Left hindlimb (tissue), 1 donor: ENCODE results near the gene HSD3B7.
"Not testable (repeated sequence)": the region's sequence is repeated elsewhere in the genome, so short reads cannot be mapped to it uniquely, and the experiment has no call there.

Source experiments
- DNase-seq: peaks from one replicate; pipeline ENCODE4 v3.0.0-alpha.2; 2018

The HSD3B7 gene

DNA sequence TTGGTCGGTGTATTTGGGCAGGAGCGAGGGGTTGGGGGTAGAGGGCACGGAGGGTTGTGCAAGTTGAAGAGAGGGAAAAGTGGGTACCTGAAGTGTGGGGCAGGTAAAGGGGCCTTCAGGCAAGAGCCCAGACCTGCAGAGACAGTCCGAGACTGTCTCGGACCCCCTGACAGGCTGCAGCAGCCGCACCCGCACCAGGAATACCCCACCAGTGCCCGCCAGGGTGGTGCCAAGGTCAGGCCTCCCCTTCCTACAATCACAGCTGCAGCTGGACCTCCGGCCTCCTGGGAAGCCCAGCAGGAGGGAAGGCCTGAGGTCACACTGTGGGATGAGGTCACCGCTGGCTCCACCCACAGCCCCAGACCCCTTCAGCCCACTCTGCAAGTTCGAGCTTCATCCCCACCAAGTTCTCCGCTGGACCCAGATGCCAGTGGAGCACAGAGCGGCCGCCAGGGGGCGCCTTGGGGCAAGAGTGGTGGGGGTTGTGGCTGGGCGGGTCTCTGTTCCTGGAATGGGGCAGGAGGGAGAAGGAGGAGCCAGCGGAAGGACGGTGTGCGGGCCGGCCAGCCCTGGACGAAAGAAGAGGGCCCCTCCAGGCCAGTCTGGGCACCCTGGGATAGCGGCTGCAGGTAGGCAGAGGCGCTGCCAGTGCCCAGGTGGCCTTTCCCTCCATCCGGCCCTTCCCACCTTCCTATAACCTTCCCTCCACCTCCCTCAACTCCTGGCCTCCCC, at the start of gene HSD3B7:
Gene HSD3B7, plus strand, starts transcription at position 539 of the 732 bp plus-strand sequence. CDS start 452 bp downstream, outside the sequence.
- peak; percentile 91 for DNase-seq

DNA sequence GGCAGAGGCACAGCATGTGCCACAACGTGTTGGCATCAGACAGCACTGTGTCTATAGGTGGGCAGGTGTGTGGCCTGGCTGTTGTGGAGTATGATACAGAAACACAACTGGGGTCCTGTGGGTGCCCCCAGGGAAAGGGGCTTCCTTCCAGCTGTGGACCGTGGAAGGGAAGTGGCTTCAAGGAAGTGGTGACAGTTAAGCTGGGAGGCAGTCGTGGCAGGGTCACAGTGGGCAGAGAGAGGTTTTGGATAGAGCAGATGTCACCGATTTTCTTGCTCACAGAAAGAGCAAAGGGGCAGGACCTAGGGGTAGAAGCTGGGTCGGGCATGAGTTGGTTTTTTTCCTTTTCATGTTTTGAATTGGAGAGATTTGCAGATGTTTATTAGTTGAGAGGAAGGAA, 47.3 kb upstream of the HSD3B7 start:
- no peak for DNase-seq

DNA sequence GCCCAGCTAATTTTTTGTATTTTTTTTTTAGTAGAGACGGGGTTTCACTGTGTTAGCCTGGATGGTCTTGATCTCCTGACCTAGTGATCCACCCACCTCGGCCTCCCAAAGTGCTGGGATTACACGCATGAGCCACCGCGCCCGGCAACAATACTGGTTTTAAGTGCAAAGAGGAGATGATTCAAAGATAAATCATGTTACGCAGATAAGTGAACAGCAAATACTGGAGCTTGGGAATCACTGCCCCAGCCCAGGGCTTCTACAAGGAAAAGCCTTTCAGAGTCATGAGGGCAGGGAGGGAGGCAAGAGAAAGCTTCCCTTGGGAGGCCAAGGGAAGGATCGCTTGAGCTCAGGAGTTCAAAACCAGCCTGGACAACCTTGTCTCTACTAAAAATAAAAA, 45.4 kb upstream of the HSD3B7 start:
- DNase-seq: not testable (repeated sequence)

DNA sequence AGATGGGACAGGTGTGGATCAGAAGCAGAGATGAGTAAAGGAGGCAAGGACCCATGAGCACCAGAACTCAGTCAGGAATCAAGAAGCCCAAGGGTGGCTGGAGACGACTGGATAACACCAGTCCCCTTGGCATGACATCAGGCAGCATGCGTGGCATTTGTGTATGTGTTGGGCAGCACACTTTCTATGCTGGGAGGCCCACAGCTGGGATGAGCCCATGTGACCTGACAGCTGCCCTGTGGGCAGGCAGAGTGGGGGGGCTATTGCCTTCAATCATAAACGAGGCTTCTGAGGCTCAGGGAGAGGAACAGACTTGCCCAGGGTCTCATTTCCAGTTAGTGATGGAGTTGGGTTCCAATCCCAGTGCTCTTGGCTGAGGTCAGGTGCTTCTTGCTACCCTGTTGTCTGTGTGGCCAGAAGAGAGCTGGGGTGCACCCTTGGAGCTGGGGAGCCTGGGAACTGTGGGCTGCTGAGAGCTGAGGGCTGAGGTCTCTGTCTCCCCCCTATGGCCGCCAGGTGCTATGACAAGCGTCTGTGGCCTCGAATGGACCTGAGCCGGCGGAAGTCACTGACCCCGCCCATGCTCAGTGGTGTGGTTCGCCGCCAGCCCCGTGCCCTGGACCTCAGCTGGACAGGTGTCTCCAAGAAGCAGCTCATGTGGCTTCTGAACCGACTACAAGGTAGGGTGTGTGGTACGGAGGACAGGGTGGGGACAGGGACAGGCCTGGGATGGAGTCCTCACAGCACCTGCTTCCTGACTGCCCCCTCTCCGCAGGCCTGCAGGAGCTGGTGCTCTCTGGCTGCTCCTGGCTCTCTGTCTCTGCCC, 43.2 kb upstream of the HSD3B7 start:
- no peak for DNase-seq

DNA sequence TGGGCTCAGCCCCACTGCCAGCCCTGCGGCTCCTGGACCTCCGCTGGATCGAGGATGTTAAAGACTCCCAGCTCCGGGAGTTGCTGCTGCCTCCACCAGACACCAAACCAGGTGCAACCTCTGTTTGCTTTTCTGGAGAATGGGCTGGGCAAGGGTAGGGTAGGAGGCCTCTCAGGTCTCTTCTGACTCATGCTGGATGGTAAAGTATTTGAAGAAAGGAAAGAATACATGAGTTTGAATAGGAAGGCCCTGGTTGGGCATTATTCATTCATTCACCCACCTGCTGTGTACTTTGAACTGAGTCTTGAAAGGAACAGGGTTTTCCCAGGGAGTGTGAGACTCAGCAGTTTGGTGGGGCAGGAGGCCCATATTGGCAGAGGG, 42.6 kb upstream of the HSD3B7 start:
- no peak for DNase-seq

DNA sequence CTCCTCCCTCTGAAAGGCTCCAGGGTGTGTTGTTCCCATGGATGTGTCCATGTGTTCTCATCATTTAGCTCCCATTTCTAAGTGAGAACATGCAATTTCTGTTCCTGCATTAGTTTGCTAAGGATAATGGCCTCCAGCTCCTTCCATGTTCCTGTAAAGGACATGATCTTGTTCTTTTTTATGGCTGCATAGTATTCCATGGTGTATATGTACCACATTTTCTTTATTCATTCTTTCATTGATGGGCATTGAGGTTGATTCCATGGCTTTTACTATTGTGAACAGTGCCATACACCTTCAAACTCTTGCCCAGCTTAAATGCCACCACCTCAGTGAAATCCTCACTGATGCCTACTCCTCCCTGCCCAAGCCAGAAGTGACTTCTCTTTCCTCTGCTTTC, 40.7 kb upstream of the HSD3B7 start:
- no peak for DNase-seq

DNA sequence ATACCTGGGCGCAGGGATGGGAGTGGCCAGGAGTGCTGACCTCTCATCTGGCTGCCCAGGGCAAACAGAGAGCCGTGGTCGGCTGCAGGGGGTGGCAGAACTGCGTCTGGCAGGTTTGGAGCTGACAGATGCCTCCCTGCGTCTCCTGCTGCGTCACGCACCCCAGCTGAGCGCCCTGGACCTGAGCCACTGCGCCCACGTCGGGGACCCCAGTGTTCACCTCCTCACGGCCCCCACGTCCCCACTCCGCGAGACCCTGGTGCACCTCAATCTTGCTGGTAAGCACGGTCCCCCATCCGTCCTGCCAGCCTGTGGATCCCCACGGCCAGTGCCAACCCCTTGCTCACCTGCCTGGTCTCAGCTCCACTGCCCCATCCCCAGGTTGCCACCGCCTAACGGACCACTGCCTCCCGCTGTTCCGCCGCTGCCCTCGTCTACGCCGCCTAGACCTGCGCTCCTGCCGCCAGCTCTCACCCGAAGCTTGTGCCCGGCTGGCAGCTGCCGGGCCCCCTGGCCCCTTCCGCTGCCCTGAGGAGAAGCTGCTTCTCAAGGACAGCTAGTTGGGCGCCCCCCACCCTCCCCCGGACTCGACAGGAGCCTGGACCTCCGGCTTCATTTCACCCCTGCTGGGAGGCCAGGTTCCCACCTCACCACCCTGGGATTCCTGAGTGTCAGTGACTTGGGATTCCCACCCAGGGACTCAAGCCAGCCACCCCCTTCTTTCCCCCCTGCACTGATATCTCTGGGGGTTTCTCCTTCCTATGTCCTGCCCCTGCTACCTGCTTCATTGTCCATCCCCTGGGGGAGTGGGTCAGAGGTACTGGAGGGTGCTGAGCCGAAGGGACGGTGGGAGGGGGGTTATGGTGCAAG, 38.1 kb upstream of the HSD3B7 start:
- DNase-seq: no peak

DNA sequence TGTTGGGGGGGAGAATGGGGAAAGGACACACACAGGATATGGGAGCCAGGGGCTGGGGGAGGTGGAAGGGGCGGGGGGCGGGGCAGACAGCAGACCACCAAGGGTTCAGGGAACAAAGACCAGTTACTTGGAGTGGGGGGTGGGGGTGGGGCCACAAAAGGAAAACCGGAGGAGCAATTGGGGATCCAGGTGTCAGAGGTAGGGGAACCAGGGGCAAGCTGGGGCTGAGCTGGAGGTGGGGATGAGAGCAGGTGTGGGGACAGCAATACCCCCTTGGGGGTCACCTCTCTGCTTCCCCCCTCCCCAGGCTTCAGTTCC, 37.5 kb upstream of the HSD3B7 start:
- no peak for DNase-seq

DNA sequence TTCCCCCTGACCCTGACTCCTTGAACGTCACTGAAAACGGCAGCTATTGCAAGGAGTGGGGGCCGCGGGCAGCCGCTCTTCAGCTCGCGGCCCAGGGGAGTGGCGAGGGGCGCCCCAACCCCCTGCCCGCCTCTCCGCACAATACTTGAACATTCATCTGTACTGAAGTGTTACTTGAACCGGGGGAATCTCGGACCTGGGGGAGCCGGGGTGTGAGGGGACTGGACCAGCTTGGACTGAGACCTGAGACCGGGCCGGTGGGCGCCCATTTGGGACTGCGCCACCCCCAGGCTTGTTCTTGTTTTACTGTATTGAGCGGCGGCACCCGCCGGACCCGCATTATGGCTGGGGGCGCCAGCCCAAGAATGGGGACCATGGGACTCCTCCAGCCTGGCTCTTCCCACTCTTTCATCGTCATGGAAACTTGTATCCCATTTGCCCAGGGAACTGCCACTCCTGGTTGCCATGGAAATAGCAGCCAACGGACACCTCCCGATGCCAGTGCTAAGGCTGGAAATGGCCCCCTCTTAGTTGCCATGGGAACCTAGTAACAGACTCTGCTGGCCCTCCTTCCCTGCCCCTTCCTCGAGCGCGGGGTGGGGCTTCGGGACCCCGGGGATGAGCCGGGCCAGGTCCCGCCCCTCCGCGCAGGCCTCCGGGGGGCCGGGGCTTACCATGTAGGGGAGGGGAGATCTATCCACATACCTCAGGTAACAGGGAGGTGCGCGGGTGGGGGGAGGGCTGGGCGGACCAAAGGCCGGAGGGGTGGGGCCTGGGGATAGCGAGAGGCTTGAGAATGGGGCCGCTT, 36.9 kb upstream of the HSD3B7 start:
- DNase-seq: peak; percentile 97

DNA sequence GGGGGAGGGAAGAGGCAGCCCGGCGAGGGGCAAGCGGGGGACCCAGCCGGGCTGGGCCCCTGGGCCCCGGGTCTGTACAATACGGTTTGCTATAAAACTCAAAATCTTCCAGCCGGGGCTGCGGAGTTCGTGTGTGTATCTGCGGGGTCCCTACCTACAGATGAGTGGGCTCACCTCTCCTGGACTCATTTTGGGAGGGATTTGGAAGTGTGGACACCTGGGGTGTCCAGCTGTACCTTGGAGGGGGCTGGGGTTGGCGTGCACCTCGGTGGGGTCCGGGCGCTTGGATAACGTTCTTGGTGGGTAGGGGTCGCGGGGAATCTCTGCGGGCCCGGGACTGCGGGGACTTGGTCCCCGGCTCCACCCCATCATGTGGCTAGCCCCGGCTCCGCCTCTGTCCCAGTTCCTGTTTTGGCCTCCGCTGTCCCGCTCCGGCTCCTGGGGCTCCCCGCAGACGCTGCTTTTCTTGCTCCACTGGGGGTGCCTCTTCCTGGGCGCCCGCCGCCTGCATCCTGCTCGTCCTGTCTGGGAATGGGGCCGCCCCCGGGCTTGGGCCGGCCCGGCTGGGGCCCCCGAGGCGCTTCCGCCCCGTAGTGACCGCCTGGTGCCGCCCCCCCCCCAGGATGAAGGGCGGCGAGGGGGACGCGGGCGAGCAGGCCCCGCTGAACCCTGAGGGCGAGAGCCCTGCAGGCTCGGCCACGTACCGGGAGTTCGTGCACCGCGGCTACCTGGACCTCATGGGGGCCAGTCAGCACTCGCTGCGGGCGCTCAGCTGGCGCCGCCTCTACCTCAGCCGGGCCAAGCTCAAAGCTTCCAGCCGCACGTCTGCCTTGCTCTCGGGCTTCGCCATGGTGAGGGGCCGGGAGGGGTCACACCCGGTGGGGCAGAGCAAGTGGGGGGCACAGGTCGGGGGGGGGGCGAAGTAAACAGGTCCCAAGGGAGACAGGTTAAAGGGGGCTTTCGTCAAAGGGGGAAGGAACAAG, 36.0 kb upstream of the HSD3B7 start, which contains the start of gene ORAI3:
Gene ORAI3, plus strand, starts transcription at position 402 of the 983 bp plus-strand sequence. Its CDS starts 222 bp downstream, at position 624.
- DNase-seq: peak; percentile 83

DNA sequence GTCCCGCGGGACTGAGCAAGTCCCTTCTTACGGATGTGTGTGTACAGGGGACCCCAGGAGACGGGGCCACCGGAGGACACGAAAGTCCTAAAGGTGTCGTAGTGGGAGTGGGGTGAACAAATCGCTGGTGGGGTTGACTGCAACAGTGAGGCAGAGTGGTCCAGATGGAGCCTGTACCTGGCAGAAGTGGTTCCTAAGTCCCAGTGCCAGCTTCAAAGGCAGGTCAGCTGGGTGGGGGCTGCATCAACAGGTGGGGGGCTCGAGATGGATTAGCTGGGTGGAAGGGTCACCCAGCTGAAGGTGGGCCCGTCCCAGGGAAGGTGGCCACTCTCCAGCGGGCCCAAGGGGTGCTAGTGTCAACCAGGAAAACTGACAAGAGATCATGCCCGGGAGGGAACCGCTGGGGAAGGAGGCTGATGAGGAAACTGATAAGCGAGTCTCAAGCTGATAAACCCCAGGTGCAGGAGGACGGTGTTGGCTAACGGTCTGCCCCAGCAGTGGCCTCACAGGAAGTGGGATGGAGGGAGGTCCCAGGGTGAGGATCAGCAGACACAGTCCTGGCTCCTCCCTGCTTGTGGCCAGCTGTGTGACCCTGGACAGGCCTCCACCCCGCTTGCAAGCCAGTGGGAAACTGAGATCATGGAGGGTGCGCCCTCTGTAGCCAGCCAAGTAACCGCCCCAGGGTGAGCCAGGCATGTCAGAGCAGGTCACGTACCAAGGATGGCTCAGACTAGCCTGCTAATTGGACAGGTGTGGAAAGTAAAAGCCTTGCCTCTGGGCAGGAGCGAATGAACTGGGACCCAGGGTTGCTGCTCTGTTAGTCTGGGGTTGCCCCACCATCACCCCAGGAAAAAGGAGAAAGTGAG, 35.1 kb upstream of the HSD3B7 start:
- DNase-seq: peak; percentile 82

DNA sequence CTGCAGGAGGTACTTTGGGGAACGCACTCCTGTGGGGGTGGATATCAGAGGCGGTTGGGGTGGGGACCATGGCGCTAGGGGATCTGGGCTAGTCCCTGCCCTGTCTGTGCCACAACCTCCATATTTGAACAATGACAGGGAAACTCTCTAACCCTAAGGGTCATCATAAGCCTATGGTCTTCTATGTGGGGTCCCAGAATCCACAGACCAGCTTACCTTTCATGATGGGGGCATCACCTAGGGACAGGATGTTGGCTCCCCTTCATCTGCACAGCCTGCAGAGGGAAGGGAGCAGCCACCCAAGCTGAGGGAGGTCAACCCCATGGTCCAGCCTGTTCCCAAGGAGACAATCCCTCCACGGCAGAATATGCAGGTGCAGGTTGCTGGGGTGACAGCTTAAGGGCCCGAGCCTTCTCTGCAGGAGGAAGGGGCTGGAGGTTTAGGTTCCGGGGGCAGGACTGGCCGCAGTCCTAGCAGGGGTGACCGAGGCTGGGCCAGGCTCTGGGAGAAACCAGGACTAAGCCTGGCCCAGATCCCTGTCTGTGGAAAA, 34.4 kb upstream of the HSD3B7 start:
- no peak for DNase-seq

DNA sequence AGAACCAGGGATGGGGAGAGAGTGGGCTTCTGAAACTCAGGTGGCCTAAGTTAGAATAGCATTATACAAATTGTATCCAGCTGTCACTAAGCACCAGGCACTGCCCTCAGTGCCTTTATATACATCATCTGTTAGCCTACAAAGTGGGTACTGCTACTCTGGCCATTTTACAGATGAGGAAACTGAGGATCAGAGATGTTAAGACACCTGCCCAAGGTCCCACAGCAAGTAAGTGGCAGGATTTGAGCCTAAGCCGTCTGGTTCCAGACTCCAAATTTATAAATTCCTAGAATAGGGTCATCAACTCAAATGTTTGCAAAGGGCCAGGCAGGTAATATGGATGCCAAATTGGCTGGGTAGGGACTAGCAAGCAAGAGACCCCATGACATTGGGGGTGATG, 33.8 kb upstream of the HSD3B7 start:
- no peak for DNase-seq

DNA sequence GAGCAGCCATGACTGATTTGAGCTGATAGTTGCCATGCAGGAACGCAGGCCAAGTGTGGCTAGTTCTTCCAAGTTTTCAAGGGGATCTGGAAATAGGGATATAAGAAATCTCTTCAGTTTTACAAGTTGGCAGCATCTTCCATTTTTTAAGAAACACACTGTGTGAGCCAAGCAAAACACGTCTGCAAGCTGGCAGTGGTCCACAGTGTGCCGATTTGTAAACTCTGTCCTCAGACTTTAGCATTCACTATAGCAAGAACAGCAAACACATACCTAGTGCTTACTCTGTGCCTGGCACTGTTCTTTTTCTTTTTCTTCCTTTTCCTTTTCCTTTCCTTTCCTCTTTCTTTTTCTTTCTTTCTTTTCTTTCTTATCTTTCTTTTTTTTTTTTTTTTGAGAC, 33.3 kb upstream of the HSD3B7 start:
- no peak for DNase-seq

DNA sequence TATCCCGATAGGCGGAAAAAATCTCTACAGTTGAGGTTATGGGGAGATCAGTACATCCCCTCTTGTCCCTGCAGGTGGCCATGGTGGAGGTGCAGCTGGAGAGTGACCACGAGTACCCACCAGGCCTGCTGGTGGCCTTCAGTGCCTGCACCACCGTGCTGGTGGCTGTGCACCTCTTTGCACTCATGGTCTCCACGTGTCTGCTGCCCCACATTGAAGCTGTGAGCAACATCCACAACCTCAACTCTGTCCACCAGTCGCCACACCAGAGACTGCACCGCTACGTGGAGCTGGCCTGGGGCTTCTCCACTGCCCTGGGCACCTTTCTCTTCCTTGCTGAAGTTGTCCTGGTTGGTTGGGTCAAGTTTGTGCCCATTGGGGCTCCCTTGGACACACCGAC, 31.9 kb upstream of the HSD3B7 start:
- DNase-seq: no peak

DNA sequence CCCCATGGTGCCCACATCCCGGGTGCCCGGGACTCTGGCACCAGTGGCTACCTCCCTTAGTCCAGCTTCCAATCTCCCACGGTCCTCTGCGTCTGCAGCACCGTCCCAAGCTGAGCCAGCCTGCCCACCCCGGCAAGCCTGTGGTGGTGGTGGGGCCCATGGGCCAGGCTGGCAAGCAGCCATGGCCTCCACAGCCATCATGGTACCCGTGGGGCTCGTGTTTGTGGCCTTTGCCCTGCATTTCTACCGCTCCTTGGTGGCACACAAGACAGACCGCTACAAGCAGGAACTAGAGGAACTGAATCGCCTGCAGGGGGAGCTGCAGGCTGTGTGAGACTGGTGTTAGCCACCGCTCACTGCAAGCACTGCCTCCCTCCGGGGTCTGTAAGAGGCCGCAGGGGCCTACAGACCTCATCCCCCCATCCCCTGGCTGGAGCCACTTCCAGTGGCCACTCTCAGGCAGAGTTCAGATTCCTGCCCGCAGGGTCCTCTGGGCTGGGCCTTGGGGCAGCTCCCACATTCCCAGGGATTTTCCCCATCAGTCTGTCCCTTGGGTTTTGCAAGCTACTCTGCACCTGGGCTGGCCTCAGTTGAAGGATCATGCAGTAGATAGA, 31.4 kb upstream of the HSD3B7 start:
- DNase-seq: peak; percentile 78

DNA sequence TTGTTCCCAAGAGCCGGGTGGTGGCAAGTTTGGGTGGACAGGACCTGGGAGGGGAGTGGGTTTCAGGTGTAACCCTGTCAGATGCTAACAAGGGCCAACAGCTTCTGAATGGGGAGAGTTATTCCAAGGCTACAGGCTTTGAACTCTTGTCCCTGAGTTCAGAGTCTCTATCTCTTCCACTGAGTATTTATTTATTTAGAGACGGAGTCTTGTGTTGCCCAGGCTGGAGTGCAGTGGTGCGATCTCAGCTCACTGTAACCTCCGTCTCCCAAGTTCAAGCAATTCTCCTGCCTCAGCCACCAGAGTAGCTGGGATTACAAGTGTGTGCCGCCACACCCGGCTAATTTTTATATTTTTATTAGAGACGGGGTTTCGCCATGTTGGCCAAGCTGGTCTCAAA, 30.0 kb upstream of the HSD3B7 start:
- DNase-seq: no peak

DNA sequence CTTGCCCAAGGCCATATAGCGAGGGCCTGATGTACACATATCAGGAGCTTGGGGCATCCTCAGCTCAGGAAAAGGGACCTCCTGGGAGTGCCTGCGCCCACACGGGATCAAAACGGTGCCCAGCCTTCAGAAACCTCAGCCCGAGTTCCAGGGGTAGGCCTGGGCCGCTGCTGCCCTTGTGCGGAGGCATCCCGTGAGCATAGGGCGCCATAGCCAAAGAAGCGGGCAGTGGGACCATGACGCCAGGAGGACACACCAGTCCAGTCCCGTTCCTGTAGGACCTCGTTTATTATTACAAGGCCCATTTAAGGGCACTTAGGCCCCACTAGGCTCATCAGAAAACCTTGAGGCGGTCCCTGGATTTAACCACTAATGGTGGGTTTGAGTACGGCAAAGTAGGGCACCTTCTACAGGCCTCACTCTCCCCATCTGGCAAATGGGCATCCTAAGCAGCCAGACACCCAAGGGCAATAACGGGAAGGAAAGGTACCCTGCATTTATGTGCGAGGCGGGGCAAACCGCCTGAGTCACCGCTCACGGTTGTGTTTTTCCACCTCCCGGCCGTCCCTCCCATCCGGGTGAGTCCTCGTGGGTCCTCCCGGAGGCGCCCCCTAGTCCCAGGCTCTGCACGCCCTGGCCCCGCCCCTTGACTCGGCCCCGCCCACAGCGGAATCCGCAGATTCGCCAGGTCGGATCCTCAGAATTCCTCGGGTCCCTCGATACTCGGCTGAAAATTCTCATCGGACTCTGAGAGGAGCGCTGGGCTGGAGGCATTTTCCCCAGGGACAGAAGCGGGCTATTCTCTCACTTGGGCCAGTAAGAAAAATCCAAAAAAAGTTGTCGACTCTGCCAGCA, 28.2 kb upstream of the HSD3B7 start:
- DNase-seq: peak; percentile 90
